Colonic mucosa (tissue), 4 donors: ENCODE data around the gene MOB1A. TPM values are rescaled to one million over a fixed set of nuclear protein-coding genes. Genes with fewer than 3 reads are reported as not detected.
"Not testable (repeated sequence)": the region's sequence is repeated elsewhere in the genome, so short reads cannot be mapped to it uniquely, and the experiment has no call there.

Experiments
- DNase-seq: peaks from one replicate; pipeline ENCODE4 v3.0.0-alpha.2; 2020
- H3K27ac ChIP-seq: fragments of 200-600 bp; one replicate; pipeline ENCODE4 v1.8.0; 2021
- H3K27me3 ChIP-seq: fragments of 200-600 bp; one replicate; pipeline ENCODE4 v1.8.0; 2021
- H3K36me3 ChIP-seq: fragments of 200-600 bp; one replicate; pipeline ENCODE4 v1.8.0; 2021
- H3K4me1 ChIP-seq: fragments of 200-600 bp; one replicate; pipeline ENCODE4 v1.8.0; 2021; ENCODE audit warnings: mild to moderate bottlenecking
- H3K4me3 ChIP-seq: fragments of 200-600 bp; one replicate; pipeline ENCODE4 v1.8.0; 2021
- H3K9ac ChIP-seq, 2 donors: one replicate each; pipeline ENCODE4 v1.7.0; 2013; ENCODE audit warnings: control low read depth in 2 of 2, low read depth in 2 of 2, low read length in 2 of 2
- H3K9me3 ChIP-seq: fragments of 200-600 bp; one replicate; pipeline ENCODE4 v1.8.0; 2021
- intact Hi-C: fragments of 100-400 bp; cut with DNase I; formaldehyde crosslinking; loops from one replicate; pipeline ENCODE4 v1.14.1; 2022
- total RNA-seq, 2 donors: library from RNA; stranded (reverse); fragmentation: NEBNext Ultra II Directional in 1 of 2; extraction: Animal tissue kit (Norgen Biotek cat#: 25700) in 1 of 2; gene quantifications; one replicate each; pipeline ENCODE4 v1.2.1, GENCODE V29; 2021
- TF ChIP-seq, protein P1 (sequence below): fragments of 200-600 bp; IDR thresholded peaks from one replicate; pipeline ENCODE4 v1.8.0; 2022; ENCODE audit warnings: antibody characterized with exemption, mild to moderate bottlenecking
- donor health status: healthy.
- donor health status: DM: no; HTN: no; CAD: no.
- donor health status: DM: no; HTN: no; CAD: no.

Gene MOB1A
- total RNA-seq, 2 donors from 2014 or later, result 124 to 160 TPM

DNA sequence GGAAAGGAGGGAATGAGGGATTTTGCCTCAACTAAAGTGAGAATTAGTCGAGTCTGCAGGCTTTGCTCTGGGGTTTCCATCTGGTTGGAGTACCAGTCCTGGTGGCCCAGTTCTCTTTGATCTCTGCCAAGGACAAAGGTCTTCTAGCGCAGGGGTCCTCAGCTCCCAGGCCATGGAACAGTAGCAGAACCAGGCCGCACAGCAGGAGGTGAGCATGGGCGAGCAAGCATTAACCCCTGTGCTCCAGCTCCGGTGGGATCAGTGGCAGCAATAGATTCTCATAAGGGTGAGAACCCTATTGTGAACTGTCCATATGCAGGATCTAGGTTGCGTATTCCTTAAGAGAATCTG lies 43.6 kb upstream of the MOB1A start:
- TF ChIP-seq, protein P1, sequence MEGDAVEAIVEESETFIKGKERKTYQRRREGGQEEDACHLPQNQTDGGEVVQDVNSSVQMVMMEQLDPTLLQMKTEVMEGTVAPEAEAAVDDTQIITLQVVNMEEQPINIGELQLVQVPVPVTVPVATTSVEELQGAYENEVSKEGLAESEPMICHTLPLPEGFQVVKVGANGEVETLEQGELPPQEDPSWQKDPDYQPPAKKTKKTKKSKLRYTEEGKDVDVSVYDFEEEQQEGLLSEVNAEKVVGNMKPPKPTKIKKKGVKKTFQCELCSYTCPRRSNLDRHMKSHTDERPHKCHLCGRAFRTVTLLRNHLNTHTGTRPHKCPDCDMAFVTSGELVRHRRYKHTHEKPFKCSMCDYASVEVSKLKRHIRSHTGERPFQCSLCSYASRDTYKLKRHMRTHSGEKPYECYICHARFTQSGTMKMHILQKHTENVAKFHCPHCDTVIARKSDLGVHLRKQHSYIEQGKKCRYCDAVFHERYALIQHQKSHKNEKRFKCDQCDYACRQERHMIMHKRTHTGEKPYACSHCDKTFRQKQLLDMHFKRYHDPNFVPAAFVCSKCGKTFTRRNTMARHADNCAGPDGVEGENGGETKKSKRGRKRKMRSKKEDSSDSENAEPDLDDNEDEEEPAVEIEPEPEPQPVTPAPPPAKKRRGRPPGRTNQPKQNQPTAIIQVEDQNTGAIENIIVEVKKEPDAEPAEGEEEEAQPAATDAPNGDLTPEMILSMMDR, result no peak
- no peak overlapping the region for H3K27ac ChIP-seq
- intact Hi-C loops, result no loop called here
- no peaks in the 10 kb centered on the region for H3K27me3 ChIP-seq
- no peak for DNase-seq
- H3K9ac ChIP-seq, result no peak overlapping the region
- H3K36me3 ChIP-seq, result no peaks in the 10 kb centered on the region
- H3K4me3 ChIP-seq, result no peak overlapping the region
- H3K4me1 ChIP-seq, result no peaks in the 10 kb centered on the region
- no peaks in the 10 kb centered on the region for H3K9me3 ChIP-seq

- no peaks in the 10 kb centered on the region for H3K27me3 ChIP-seq
- H3K27ac ChIP-seq, result no peak overlapping the region
- TF ChIP-seq, protein P1, result no peak
- no peak overlapping the region for H3K9ac ChIP-seq
- no peak for DNase-seq
- no peaks in the 10 kb centered on the region for H3K9me3 ChIP-seq
- no peaks in the 10 kb centered on the region for H3K4me1 ChIP-seq
- no peaks in the 10 kb centered on the region for H3K36me3 ChIP-seq
- H3K4me3 ChIP-seq, result no peak overlapping the region
- intact Hi-C loops, result no loop called here
These were observed 43.1 kb upstream of the MOB1A start for GRCh38 chr2:74221604-74222299.

DNA sequence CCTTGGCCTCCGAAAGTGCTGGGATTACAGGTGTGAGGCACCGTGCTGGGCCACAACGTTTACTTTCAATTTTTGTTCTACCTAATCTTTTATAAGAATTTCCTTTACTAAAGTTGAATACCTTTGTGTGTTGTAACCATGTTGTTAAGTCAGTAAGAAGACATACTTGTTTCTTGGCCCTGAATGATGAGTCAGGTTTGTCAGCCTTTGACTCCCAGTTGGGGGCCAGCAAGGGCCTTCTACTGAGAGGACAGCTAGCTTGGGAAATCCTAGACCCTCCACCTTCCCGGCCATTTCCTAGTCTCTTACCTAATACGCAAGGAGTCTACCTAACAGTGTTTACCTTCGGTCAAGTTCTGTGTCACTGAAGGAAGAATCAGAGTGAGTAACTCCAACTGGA lies 42.4 kb upstream of the MOB1A start:
- no peak for DNase-seq
- Histone ChIP-seq H3K4me3 (no peak overlapping the region), H3K36me3 (no peaks in the 10 kb centered on the region), H3K4me1 (no peaks in the 10 kb centered on the region), H3K27me3 (no peaks in the 10 kb centered on the region), H3K9ac (no peak overlapping the region), H3K27ac (no peak overlapping the region), H3K9me3 (no peaks in the 10 kb centered on the region)
- TF ChIP-seq, protein P1, result no peak
- intact Hi-C loops, result no loop called here

DNA sequence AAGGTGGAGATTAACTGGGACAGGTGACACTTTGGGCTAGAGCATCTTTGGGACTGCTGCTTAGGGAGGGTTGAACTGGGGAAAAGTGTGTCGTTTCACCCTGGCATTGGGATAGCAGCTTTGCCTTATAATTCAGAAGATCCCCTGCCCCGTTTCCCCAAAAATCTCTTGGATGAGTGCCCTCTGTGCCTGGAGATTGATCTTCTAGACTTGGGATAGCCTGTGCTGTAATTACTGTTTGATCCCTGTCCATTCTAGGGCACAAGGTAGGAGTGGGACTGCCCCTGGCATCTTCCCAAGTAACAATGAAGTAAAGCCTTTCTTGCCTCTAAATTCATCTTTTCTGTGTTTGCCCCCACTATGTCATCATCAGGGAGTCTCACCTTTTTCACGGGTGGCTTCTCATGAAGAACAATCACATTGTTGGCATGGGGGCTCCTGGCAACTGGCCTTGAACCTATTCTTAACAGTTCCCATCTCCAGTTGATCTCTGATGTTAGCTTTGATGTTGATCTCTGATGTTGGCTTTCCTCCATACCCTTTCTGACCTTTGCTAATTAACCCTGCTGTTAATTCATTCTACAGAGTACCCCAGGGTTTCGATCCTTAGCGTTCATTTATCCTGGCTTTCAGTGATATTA lies 41.3 kb upstream of the MOB1A start:
- H3K4me1 ChIP-seq, result no peaks in the 10 kb centered on the region
- no peak overlapping the region for H3K9ac ChIP-seq
- intact Hi-C loops, result no loop called here
- H3K36me3 ChIP-seq, result no peaks in the 10 kb centered on the region
- no peak overlapping the region for H3K27ac ChIP-seq
- TF ChIP-seq, protein P1, result no peak
- DNase-seq, result no peak
- no peaks in the 10 kb centered on the region for H3K9me3 ChIP-seq
- no peaks in the 10 kb centered on the region for H3K27me3 ChIP-seq
- H3K4me3 ChIP-seq, result no peak overlapping the region

GRCh38 chr2:74216642-74217041 lies 38.0 kb upstream of the MOB1A start:
- no peaks in the 10 kb centered on the region for H3K27me3 ChIP-seq
- H3K36me3 ChIP-seq, result peaks cover 7% of the 10 kb centered on the region
- H3K9ac ChIP-seq, result no peak overlapping the region
- no peaks in the 10 kb centered on the region for H3K9me3 ChIP-seq
- H3K4me1 ChIP-seq, result no peaks in the 10 kb centered on the region
- DNase-seq, result no peak
- TF ChIP-seq, protein P1, result no peak
- H3K27ac ChIP-seq, result no peak overlapping the region
- intact Hi-C loops, result no loop called here
- no peak overlapping the region for H3K4me3 ChIP-seq

DNA sequence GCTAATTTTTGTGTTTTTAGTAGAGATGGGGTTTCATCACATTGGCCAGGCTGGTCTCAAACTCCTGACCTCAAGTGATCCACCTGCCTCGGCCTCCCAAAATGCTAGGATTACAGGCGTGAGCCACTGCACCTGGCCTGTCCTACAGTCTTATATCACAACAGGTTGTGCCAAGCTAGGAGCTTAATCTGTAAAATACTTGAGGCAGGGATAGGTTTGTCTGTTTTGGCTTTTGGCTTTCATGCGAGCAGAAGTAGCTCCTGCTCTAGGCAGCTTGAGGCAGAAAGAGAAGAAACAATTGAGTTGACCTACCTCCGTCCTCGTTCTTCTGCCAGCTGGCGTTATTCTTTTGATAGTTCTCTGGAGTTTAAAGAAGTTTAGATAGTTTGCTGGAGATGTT lies 37.1 kb upstream of the MOB1A start:
- H3K4me1 ChIP-seq, H3K27me3 ChIP-seq, intact Hi-C loops, DNase-seq, H3K27ac ChIP-seq, H3K4me3 ChIP-seq, H3K9ac ChIP-seq, H3K36me3 ChIP-seq, H3K9me3 ChIP-seq: not testable (repeated sequence)
